Measurements from ENCODE around the gene ITPR2. TPM values are rescaled to one million over a fixed set of nuclear protein-coding genes. Genes with fewer than 3 reads are reported as not detected.

The ITPR2 gene
- total RNA-seq, 3 donors from 2014 or later (not counting 1 experiment from before 2014, with no cell fraction given): 59.1 to 70.7 (median 68.2) TPM

DNA sequence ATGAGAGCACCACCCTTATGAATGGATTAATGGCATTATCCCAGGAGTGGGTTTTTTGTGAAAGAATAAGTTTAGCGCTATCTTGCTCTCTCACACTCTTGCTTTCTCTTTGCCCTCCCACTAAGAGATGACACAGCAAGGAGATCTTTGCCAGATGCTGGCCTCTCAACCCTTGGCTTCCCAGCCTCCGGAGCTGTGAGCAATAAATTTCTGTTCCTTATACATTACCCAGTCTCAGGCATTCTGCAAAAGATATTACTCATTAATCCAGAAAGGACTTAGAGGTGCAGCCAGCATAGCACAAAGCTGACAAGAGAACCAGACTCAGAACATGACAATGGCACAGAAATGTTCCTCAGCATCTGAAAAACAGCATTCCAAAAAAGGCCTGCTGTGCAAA lies 190.6 kb downstream of the ITPR2 start:
- Mint-ChIP-seq H3K9me3 (no peaks in the 10 kb centered on the region), H3K4me1 (peaks cover 0 to 4% of the 10 kb centered on the region in 2 donors), H3K27ac (no peak overlapping the region), H3K4me3 (no peak overlapping the region), H3K27me3 (ENCODE audit: low read depth in 2 of 2) (no peaks in the 10 kb centered on the region), H3K36me3 (no peaks in the 10 kb centered on the region)
- H3K9me3 ChIP-seq (ENCODE audit: control insufficient read depth, insufficient read depth, low read length): no peaks in the 10 kb centered on the region
- H3K36me3 ChIP-seq (ENCODE audit: control insufficient read depth, insufficient read depth, low read length): peaks cover 2% of the 10 kb centered on the region
- H3K27ac ChIP-seq (ENCODE audit: low read length): no peak overlapping the region
- WGBS (ENCODE audit: insufficient coverage): 100% methylated on average over 1 of the region's 2 CpGs
- no peak for ATAC-seq
- H3K27me3 ChIP-seq (ENCODE audit: control insufficient read depth, insufficient read depth, low read length): no peaks in the 10 kb centered on the region
- H3K4me1 ChIP-seq (ENCODE audit: control insufficient read depth, insufficient read depth, low read length): no peaks in the 10 kb centered on the region
- intact Hi-C loops (cut with micrococcal nuclease): no loop called here
- no peak overlapping the region for H3K4me3 ChIP-seq (ENCODE audit: low read length)
- DNase-seq: no peak
- TF ChIP-seq, protein P1, sequence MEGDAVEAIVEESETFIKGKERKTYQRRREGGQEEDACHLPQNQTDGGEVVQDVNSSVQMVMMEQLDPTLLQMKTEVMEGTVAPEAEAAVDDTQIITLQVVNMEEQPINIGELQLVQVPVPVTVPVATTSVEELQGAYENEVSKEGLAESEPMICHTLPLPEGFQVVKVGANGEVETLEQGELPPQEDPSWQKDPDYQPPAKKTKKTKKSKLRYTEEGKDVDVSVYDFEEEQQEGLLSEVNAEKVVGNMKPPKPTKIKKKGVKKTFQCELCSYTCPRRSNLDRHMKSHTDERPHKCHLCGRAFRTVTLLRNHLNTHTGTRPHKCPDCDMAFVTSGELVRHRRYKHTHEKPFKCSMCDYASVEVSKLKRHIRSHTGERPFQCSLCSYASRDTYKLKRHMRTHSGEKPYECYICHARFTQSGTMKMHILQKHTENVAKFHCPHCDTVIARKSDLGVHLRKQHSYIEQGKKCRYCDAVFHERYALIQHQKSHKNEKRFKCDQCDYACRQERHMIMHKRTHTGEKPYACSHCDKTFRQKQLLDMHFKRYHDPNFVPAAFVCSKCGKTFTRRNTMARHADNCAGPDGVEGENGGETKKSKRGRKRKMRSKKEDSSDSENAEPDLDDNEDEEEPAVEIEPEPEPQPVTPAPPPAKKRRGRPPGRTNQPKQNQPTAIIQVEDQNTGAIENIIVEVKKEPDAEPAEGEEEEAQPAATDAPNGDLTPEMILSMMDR (IDR thresholded peaks at IDR 0.05): no peak

DNA sequence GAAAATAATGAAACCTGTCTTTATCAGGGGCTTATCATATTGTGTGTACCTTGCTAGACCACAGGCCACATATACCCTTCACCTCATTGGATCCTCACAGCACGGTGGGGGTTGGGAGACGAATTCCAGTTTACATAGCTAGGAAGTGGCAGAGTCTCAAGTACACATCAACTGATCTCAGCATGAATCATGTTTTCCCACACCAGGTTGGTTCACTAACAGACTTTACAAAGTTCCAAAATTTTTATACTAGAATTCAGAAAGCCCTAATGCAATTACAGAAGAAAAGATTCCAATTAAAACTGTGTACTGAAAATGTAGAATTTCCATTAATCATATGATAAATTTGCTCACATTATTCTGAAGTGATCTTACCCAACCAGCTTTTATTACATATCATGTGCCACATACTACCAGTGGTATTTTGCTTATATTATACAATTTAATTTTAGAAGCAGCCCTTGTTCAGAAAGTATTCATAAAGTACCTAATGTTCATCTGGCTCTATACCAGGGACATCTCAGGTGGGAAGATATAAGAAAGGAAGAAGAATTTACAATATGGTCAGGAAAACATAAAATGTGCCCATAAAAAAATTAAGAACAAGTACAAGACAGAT lies 196.2 kb downstream of the ITPR2 start:
- TF ChIP-seq, protein P1 (IDR thresholded peaks at IDR 0.05): no peak
- no peak for ATAC-seq
- Mint-ChIP-seq H3K27me3 (ENCODE audit: low read depth in 2 of 2) (no peaks in the 10 kb centered on the region), H3K36me3 (no peaks in the 10 kb centered on the region), H3K27ac (no peak overlapping the region), H3K4me1 (no peaks in the 10 kb centered on the region), H3K9me3 (no peaks in the 10 kb centered on the region), H3K4me3 (no peak overlapping the region)
- DNase-seq: no peak
- peaks cover 6% of the 10 kb centered on the region for H3K36me3 ChIP-seq (ENCODE audit: control insufficient read depth, insufficient read depth, low read length)
- WGBS (ENCODE audit: insufficient coverage): 100% methylated on average over 2 of the region's 2 CpGs
- H3K4me3 ChIP-seq (ENCODE audit: low read length): no peak overlapping the region
- H3K9me3 ChIP-seq (ENCODE audit: control insufficient read depth, insufficient read depth, low read length): no peaks in the 10 kb centered on the region
- H3K4me1 ChIP-seq (ENCODE audit: control insufficient read depth, insufficient read depth, low read length): no peaks in the 10 kb centered on the region
- intact Hi-C loops (cut with micrococcal nuclease): no loop called here
- no peak overlapping the region for H3K27ac ChIP-seq (ENCODE audit: low read length)
- no peaks in the 10 kb centered on the region for H3K27me3 ChIP-seq (ENCODE audit: control insufficient read depth, insufficient read depth, low read length)

DNA sequence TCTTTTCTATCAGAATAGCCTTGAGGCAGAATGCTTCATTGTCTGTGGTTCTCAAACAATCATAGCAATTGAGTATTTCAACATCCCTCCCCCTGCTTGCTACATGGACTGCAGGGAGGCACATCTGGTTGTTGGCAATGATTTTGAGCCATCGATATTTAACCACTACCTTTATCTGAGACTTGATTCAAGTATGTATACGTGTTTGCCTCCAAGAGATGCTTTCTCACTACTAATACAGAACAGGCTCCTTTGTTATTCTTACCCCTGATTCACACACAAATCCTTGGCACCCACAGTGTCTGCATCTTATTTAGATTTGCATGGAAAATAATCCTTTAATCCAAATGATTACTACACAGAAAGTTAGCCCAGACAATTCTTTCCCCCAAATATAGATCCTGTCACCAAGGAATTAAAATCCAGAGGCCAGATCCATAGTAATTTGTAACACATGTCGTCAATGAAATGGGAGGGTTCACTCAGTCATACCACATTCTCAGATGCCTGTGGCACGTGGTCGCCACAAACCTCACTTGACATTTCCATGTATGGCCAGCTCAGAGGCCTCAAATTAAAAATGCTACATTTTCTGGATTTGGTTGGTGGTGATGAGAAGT lies 199.3 kb downstream of the ITPR2 start:
- H3K27me3 ChIP-seq (ENCODE audit: control insufficient read depth, insufficient read depth, low read length): no peaks in the 10 kb centered on the region
- no peak overlapping the region for H3K27ac Mint-ChIP-seq
- intact Hi-C loops (cut with micrococcal nuclease): no loop called here
- 91% methylated on average over 5 of the region's 5 CpGs for WGBS (ENCODE audit: insufficient coverage)
- no peaks in the 10 kb centered on the region for H3K4me1 Mint-ChIP-seq
- no peak for ATAC-seq
- H3K4me3 ChIP-seq (ENCODE audit: low read length): no peak overlapping the region
- H3K36me3 ChIP-seq (ENCODE audit: control insufficient read depth, insufficient read depth, low read length): peaks cover 10% of the 10 kb centered on the region
- no peak for DNase-seq
- H3K4me1 ChIP-seq (ENCODE audit: control insufficient read depth, insufficient read depth, low read length): no peaks in the 10 kb centered on the region
- H3K9me3 ChIP-seq (ENCODE audit: control insufficient read depth, insufficient read depth, low read length): no peaks in the 10 kb centered on the region
- H3K4me3 Mint-ChIP-seq: no peak overlapping the region
- TF ChIP-seq, protein P1 (IDR thresholded peaks at IDR 0.05): no peak
- peaks cover 7% of the 10 kb centered on the region for H3K36me3 Mint-ChIP-seq
- H3K27ac ChIP-seq (ENCODE audit: low read length): no peak overlapping the region
- H3K27me3 Mint-ChIP-seq (ENCODE audit: low read depth in 2 of 2): no peaks in the 10 kb centered on the region
- no peaks in the 10 kb centered on the region for H3K9me3 Mint-ChIP-seq

DNA sequence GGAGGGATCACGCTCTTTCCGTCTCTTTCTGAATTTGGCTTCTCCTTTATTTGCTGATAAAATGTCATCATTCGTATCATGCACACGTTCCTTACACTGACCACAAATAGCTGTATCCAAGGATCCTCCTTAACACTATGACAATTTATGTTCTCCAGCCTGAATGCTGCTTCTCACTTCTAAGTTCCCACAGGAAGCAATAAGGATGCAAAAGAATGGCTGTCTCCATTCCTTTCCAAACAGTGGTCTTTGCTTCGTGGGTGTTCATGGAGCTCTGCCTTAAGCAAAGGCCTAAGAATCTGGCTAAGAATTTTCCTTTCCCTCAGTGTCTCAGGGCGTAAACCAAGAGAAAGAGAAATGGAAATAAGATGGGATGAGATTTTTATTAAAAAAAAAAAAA lies 200.2 kb downstream of the ITPR2 start:
- Mint-ChIP-seq H3K9me3 (no peaks in the 10 kb centered on the region), H3K4me1 (no peaks in the 10 kb centered on the region), H3K36me3 (peaks cover 7% of the 10 kb centered on the region), H3K4me3 (no peak overlapping the region), H3K27me3 (ENCODE audit: low read depth in 2 of 2) (no peaks in the 10 kb centered on the region), H3K27ac (no peak overlapping the region)
- H3K4me3 ChIP-seq (ENCODE audit: low read length): no peak overlapping the region
- WGBS (ENCODE audit: insufficient coverage): 100% methylated on average over 6 of the region's 6 CpGs
- no peak overlapping the region for H3K27ac ChIP-seq (ENCODE audit: low read length)
- peaks cover 12% of the 10 kb centered on the region for H3K36me3 ChIP-seq (ENCODE audit: control insufficient read depth, insufficient read depth, low read length)
- intact Hi-C loops (cut with micrococcal nuclease): no loop called here
- no peaks in the 10 kb centered on the region for H3K9me3 ChIP-seq (ENCODE audit: control insufficient read depth, insufficient read depth, low read length)
- DNase-seq (no peak), ATAC-seq (no peak)
- TF ChIP-seq, protein P1 (IDR thresholded peaks at IDR 0.05): no peak
- no peaks in the 10 kb centered on the region for H3K27me3 ChIP-seq (ENCODE audit: control insufficient read depth, insufficient read depth, low read length)
- H3K4me1 ChIP-seq (ENCODE audit: control insufficient read depth, insufficient read depth, low read length): no peaks in the 10 kb centered on the region
